ENCODE results near the gene EIF1B. TPM values are rescaled to one million over a fixed set of nuclear protein-coding genes. Genes with fewer than 3 reads are reported as not detected.

EIF1B gene
- total RNA-seq, 1 experiment from 2014 or later, result 33.6 TPM

DNA sequence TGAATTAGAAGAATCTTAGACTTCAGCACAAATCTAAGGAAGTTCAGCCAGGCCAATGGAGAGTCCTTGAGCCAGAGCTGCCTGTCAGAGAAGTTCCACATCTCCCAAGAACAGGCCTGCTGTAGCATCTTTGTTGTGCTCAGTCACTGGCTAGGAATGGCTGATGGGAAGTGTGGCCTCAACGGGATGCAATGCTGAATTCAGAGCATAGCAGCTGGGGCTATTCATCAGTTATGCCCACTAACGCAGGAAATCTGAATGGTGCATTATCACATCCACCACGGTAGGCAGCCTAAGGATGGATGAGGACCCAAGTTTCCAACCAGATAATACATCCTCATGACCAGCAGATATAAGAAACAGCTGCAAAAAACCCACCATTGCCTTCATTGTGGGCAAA lies 3.2 kb upstream of the EIF1B start:
- ATAC-seq (no peak), DNase-seq (ENCODE audit: low read depth, low spot score) (no peak)
- ChIA-PET POLR2A (no interaction called here), RAD21 (ENCODE audit: low non-redundant PET in 1 of 2, low total read pairs in 2 of 2, uncharacterized antibody in 2 of 2, unreplicated experiment in 2 of 2) (no interaction called here), CTCF (interaction anchor here (0.9 to 1.2 kb wide), 2 partner anchors 11 to 115 kb away, joined by 3 to 4 read pairs; no protein-coding TSS in a partner anchor)
- Histone ChIP-seq H3K36me3 (ENCODE audit: control insufficient read depth in 1 of 2, insufficient read depth in 2 of 2, low read length in 2 of 2) (peaks cover 2 to 5% of the 10 kb centered on the region in 2 experiments; a peak in 3 of 4 replicates), H3K79me2 (ENCODE audit: insufficient read depth, low read length) (peaks cover 14% of the 10 kb centered on the region), H3K4me1 (ENCODE audit: control insufficient read depth in 1 of 2, insufficient read depth in 2 of 2, low read length in 2 of 2) (peaks cover 0 to 14% of the 10 kb centered on the region in 2 experiments; a peak in 2 of 4 replicates), H2AFZ (ENCODE audit: low read depth, low read length, poor library complexity, severe bottlenecking) (no peak overlapping the region), H4K20me1 (ENCODE audit: insufficient read depth) (no peaks in the 10 kb centered on the region), H3K27me3 (ENCODE audit: insufficient read depth, low read length) (no peaks in the 10 kb centered on the region), H3K9ac (ENCODE audit: low read length) (no peak overlapping the region), H3K9me3 (ENCODE audit: control insufficient read depth in 1 of 2, insufficient read depth in 1 of 2, low read depth in 1 of 2, low read length in 2 of 2) (no peaks in the 10 kb centered on the region), H3K4me3 (replicated peaks in 1 of 2; ENCODE audit: low read depth in 1 of 2, low read length in 2 of 2) (no peak overlapping the region), H3K4me2 (ENCODE audit: low read length) (no peak overlapping the region), H3K27ac (ENCODE audit: low read depth, low read length) (no peak overlapping the region), H3K9me2 (ENCODE audit: insufficient read depth) (no peaks in the 10 kb centered on the region)
- intact Hi-C loops (cut with micrococcal nuclease), result no loop called here
- TF ChIP-seq, protein P1, sequence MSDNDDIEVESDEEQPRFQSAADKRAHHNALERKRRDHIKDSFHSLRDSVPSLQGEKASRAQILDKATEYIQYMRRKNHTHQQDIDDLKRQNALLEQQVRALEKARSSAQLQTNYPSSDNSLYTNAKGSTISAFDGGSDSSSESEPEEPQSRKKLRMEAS (IDR thresholded peaks at IDR 0.05), result no peak
- BruUV-seq (replicated peaks), result no TSS peak

DNA sequence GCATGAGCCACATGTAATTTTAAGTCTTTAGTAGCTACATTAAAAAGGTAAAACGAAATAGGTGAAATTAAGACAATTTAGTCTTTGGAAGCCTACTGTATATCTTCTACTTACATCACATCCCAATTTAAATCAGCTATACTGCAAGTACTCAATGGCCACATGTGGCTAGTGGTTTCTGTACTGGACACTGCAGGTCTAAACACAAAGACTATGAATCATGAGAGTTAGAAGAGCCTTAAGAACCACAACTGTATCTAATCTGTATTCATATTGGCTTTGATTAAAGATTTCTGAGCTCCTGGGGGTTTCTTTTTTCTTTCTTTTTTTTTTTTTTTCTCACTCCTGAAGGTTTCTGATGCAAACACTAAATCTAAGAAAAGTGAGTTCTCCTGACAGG lies 2.3 kb upstream of the EIF1B start:
- Histone ChIP-seq H2AFZ (ENCODE audit: low read depth, low read length, poor library complexity, severe bottlenecking) (no peak overlapping the region), H3K79me2 (ENCODE audit: insufficient read depth, low read length) (peaks cover 19% of the 10 kb centered on the region), H3K36me3 (ENCODE audit: control insufficient read depth in 1 of 2, insufficient read depth in 2 of 2, low read length in 2 of 2) (peaks cover 10 to 13% of the 10 kb centered on the region in 2 experiments; a peak in 3 of 4 replicates), H3K27ac (ENCODE audit: low read depth, low read length) (no peak overlapping the region), H3K9ac (ENCODE audit: low read length) (no peak overlapping the region), H3K4me2 (ENCODE audit: low read length) (no peak overlapping the region), H3K9me2 (ENCODE audit: insufficient read depth) (no peaks in the 10 kb centered on the region), H3K9me3 (ENCODE audit: control insufficient read depth in 1 of 2, insufficient read depth in 1 of 2, low read depth in 1 of 2, low read length in 2 of 2) (no peaks in the 10 kb centered on the region), H3K4me3 (replicated peaks in 1 of 2; ENCODE audit: low read depth in 1 of 2, low read length in 2 of 2) (no peak overlapping the region), H4K20me1 (ENCODE audit: insufficient read depth) (no peaks in the 10 kb centered on the region), H3K27me3 (ENCODE audit: insufficient read depth, low read length) (no peaks in the 10 kb centered on the region), H3K4me1 (ENCODE audit: control insufficient read depth in 1 of 2, insufficient read depth in 2 of 2, low read length in 2 of 2) (peaks cover 0 to 14% of the 10 kb centered on the region in 2 experiments; a peak in 2 of 4 replicates)
- DNase-seq (ENCODE audit: low read depth, low spot score) (no peak), ATAC-seq (no peak)
- RAD21 ChIA-PET (ENCODE audit: low non-redundant PET in 1 of 2, low total read pairs in 2 of 2, uncharacterized antibody in 2 of 2, unreplicated experiment in 2 of 2), result no interaction called here
- POLR2A ChIA-PET, result no interaction called here
- CTCF ChIA-PET, result interaction anchor here (0.8 to 1.2 kb wide), 3 partner anchors 10 to 115 kb away, joined by 3 to 4 read pairs (median 4); no protein-coding TSS in a partner anchor
- TF ChIP-seq ZFX (IDR thresholded peaks at IDR 0.05), result no peak
- no peak for TF ChIP-seq EZH2phosphoT487 (IDR thresholded peaks at IDR 0.05; ENCODE audit: borderline replicate concordance)
- TF ChIP-seq, protein P2, sequence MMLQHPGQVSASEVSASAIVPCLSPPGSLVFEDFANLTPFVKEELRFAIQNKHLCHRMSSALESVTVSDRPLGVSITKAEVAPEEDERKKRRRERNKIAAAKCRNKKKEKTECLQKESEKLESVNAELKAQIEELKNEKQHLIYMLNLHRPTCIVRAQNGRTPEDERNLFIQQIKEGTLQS (IDR thresholded peaks at IDR 0.05), result no peak
- no peak for TF ChIP-seq POLR2A (IDR thresholded peaks at IDR 0.05; ENCODE audit: borderline replicate concordance, extremely low read depth, insufficient read depth, insufficient read length)
- TF ChIP-seq YY1 (IDR thresholded peaks at IDR 0.05; ENCODE audit: extremely low read depth, insufficient replicate concordance, low read depth, low read length), result no peak
- TF ChIP-seq EZH2 (IDR thresholded peaks at IDR 0.05), result no peak
- TF ChIP-seq SRF (IDR thresholded peaks at IDR 0.05; ENCODE audit: low read depth), result no peak
- no peak for TF ChIP-seq JUND (IDR thresholded peaks at IDR 0.05)
- TF ChIP-seq, protein P3, sequence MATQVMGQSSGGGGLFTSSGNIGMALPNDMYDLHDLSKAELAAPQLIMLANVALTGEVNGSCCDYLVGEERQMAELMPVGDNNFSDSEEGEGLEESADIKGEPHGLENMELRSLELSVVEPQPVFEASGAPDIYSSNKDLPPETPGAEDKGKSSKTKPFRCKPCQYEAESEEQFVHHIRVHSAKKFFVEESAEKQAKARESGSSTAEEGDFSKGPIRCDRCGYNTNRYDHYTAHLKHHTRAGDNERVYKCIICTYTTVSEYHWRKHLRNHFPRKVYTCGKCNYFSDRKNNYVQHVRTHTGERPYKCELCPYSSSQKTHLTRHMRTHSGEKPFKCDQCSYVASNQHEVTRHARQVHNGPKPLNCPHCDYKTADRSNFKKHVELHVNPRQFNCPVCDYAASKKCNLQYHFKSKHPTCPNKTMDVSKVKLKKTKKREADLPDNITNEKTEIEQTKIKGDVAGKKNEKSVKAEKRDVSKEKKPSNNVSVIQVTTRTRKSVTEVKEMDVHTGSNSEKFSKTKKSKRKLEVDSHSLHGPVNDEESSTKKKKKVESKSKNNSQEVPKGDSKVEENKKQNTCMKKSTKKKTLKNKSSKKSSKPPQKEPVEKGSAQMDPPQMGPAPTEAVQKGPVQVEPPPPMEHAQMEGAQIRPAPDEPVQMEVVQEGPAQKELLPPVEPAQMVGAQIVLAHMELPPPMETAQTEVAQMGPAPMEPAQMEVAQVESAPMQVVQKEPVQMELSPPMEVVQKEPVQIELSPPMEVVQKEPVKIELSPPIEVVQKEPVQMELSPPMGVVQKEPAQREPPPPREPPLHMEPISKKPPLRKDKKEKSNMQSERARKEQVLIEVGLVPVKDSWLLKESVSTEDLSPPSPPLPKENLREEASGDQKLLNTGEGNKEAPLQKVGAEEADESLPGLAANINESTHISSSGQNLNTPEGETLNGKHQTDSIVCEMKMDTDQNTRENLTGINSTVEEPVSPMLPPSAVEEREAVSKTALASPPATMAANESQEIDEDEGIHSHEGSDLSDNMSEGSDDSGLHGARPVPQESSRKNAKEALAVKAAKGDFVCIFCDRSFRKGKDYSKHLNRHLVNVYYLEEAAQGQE (IDR thresholded peaks at IDR 0.05; ENCODE audit: low read depth), result no peak
- TF ChIP-seq, protein P1 (IDR thresholded peaks at IDR 0.05), result no peak
- intact Hi-C loops (cut with micrococcal nuclease), result no loop called here
- no TSS peak for BruUV-seq (replicated peaks)
